ENCODE measurements around the gene DENND10.

DENND10 gene

GRCh38 chr10:119161680-119162451 is 58.0 kb downstream of the DENND10 start:
- WGBS, 2 donors (ENCODE audit: extremely low coverage in 2 of 2, insufficient read length in 2 of 2, insufficient replicate concordance in 1 of 2): no CpG with 5 or more reads among the region's 11 CpGs
- Histone ChIP-seq H3K4me3 (ENCODE audit: low read length in 2 of 2) (no peak overlapping the region), H2BK15ac (ENCODE audit: low read length) (no peak overlapping the region), H3K27me3 (ENCODE audit: control insufficient read depth in 3 of 3, insufficient read depth in 3 of 3, low read depth in 1 of 3, low read length in 3 of 3) (peaks cover 0 to 2% (median 0%) of the 10 kb centered on the region in 3 experiments), H3K4ac (ENCODE audit: low read length) (no peak overlapping the region), H2BK120ac (ENCODE audit: low read depth, low read length) (no peak overlapping the region), H3K27ac (replicated peaks; ENCODE audit: low read length) (no peak overlapping the region), H2AFZ (ENCODE audit: low read length) (no peak overlapping the region), H3K4me2 (ENCODE audit: insufficient read depth, low read length, poor library complexity, severe bottlenecking) (no peak overlapping the region), H3K23ac (ENCODE audit: low read depth, low read length, poor library complexity) (no peak overlapping the region), H2BK12ac (ENCODE audit: low read length) (no peak overlapping the region), H2BK5ac (ENCODE audit: low read length) (no peak overlapping the region), H4K8ac (ENCODE audit: low read depth, low read length) (no peak overlapping the region), H3K9me3 (replicated peaks in 1 of 2; ENCODE audit: control insufficient read depth in 2 of 2, insufficient read depth in 1 of 2, low read depth in 1 of 2, low read length in 2 of 2) (no peaks in the 10 kb centered on the region), H3K4me1 (ENCODE audit: control insufficient read depth in 2 of 2, insufficient read depth in 1 of 2, low read depth in 1 of 2, low read length in 2 of 2) (peaks cover 9 to 11% of the 10 kb centered on the region in 2 donors), H3K36me3 (replicated peaks in 1 of 2; ENCODE audit: control insufficient read depth in 2 of 2, insufficient read depth in 2 of 2, low read length in 2 of 2) (peaks cover 7 to 38% of the 10 kb centered on the region in 2 donors), H2AK5ac (ENCODE audit: low read depth, low read length) (no peak overlapping the region), H3K79me1 (ENCODE audit: low read depth, low read length) (no peaks in the 10 kb centered on the region), H3K14ac (ENCODE audit: low read length) (no peak overlapping the region), H3K9ac (ENCODE audit: low read depth, low read length, poor library complexity) (no peak overlapping the region), H4K91ac (ENCODE audit: low read depth, low read length, poor library complexity) (no peak overlapping the region), H3K18ac (ENCODE audit: low read length) (no peak overlapping the region)
- no peak for DNase-seq (ENCODE audit: low spot score)

GRCh38 chr10:119162452-119163092 is 58.7 kb downstream of the DENND10 start:
- Histone ChIP-seq H2BK12ac (ENCODE audit: low read length) (no peak overlapping the region), H3K4me3 (ENCODE audit: low read length in 2 of 2) (no peak overlapping the region), H2BK5ac (ENCODE audit: low read length) (no peak overlapping the region), H2AK5ac (ENCODE audit: low read depth, low read length) (no peak overlapping the region), H3K36me3 (replicated peaks in 1 of 2; ENCODE audit: control insufficient read depth in 2 of 2, insufficient read depth in 2 of 2, low read length in 2 of 2) (peaks cover 10 to 43% of the 10 kb centered on the region in 2 donors), H4K8ac (ENCODE audit: low read depth, low read length) (no peak overlapping the region), H2BK120ac (ENCODE audit: low read depth, low read length) (no peak overlapping the region), H3K4me1 (ENCODE audit: control insufficient read depth in 2 of 2, insufficient read depth in 1 of 2, low read depth in 1 of 2, low read length in 2 of 2) (peaks cover 10 to 12% of the 10 kb centered on the region in 2 donors), H3K27ac (replicated peaks; ENCODE audit: low read length) (no peak overlapping the region), H3K79me1 (ENCODE audit: low read depth, low read length) (peaks cover 2% of the 10 kb centered on the region), H3K4me2 (ENCODE audit: insufficient read depth, low read length, poor library complexity, severe bottlenecking) (no peak overlapping the region), H2BK15ac (ENCODE audit: low read length) (no peak overlapping the region), H3K9ac (ENCODE audit: low read depth, low read length, poor library complexity) (peak overlapping the region; percentile 27), H3K23ac (ENCODE audit: low read depth, low read length, poor library complexity) (no peak overlapping the region), H3K14ac (ENCODE audit: low read length) (no peak overlapping the region), H4K91ac (ENCODE audit: low read depth, low read length, poor library complexity) (no peak overlapping the region), H3K9me3 (replicated peaks in 1 of 2; ENCODE audit: control insufficient read depth in 2 of 2, insufficient read depth in 1 of 2, low read depth in 1 of 2, low read length in 2 of 2) (no peaks in the 10 kb centered on the region), H3K4ac (ENCODE audit: low read length) (no peak overlapping the region), H2AFZ (ENCODE audit: low read length) (no peak overlapping the region), H3K18ac (ENCODE audit: low read length) (no peak overlapping the region), H3K27me3 (ENCODE audit: control insufficient read depth in 3 of 3, insufficient read depth in 3 of 3, low read depth in 1 of 3, low read length in 3 of 3) (peaks cover 0 to 2% (median 0%) of the 10 kb centered on the region in 3 experiments)
- no peak for DNase-seq (ENCODE audit: low spot score)
- WGBS, 2 donors (ENCODE audit: extremely low coverage in 2 of 2, insufficient read length in 2 of 2, insufficient replicate concordance in 1 of 2): no CpG with 5 or more reads among the region's 5 CpGs

GRCh38 chr10:119165171-119166117 is 61.5 kb downstream of the DENND10 start, which contains the start of gene SFXN4:
TSS of gene SFXN4 (minus strand) at chr10:119165714. CDS start at chr10:119165647, 67 bp downstream.
- no CpG with 5 or more reads among the region's 90 CpGs for WGBS, 2 donors (ENCODE audit: extremely low coverage in 2 of 2, insufficient read length in 2 of 2, insufficient replicate concordance in 1 of 2)
- peak within 1 kb of the TSS; percentile 68 for H2BK5ac ChIP-seq (ENCODE audit: low read length)
- peaks cover 2% of the 10 kb centered on the region for H3K79me1 ChIP-seq (ENCODE audit: low read depth, low read length)

More at GRCh38 chr10:119165171-119166117, 61.5 kb downstream of the DENND10 start, which contains the start of gene SFXN4:
- peak within 1 kb of the TSS; percentile 98 for H3K23ac ChIP-seq (ENCODE audit: low read depth, low read length, poor library complexity)
- H4K8ac ChIP-seq (ENCODE audit: low read depth, low read length): no peak within 1 kb of the TSS
- H4K91ac ChIP-seq (ENCODE audit: low read depth, low read length, poor library complexity): no peak within 1 kb of the TSS
- no peak within 1 kb of the TSS for H2BK120ac ChIP-seq (ENCODE audit: low read depth, low read length)
- H3K14ac ChIP-seq (ENCODE audit: low read length): peak within 1 kb of the TSS; percentile 98
- peak within 1 kb of the TSS; percentile 53 to 90 for H3K4me3 ChIP-seq (ENCODE audit: low read length in 2 of 2)
- H3K4me2 ChIP-seq (ENCODE audit: insufficient read depth, low read length, poor library complexity, severe bottlenecking): peak within 1 kb of the TSS; percentile 98
- no peak within 1 kb of the TSS for H3K27ac ChIP-seq (replicated peaks; ENCODE audit: low read length)
- no peaks in the 10 kb centered on the region for H3K9me3 ChIP-seq (replicated peaks in 1 of 2; ENCODE audit: control insufficient read depth in 2 of 2, insufficient read depth in 1 of 2, low read depth in 1 of 2, low read length in 2 of 2)
- H3K27me3 ChIP-seq (ENCODE audit: control insufficient read depth in 3 of 3, insufficient read depth in 3 of 3, low read depth in 1 of 3, low read length in 3 of 3): peaks cover 0 to 2% (median 0%) of the 10 kb centered on the region in 3 experiments
- H3K9ac ChIP-seq (ENCODE audit: low read depth, low read length, poor library complexity): peak within 1 kb of the TSS; percentile 94
- DNase-seq (ENCODE audit: low spot score): peak; percentile 51
- H2BK15ac ChIP-seq (ENCODE audit: low read length): peak within 1 kb of the TSS; percentile 75
- H3K4me1 ChIP-seq (ENCODE audit: control insufficient read depth in 2 of 2, insufficient read depth in 1 of 2, low read depth in 1 of 2, low read length in 2 of 2): peaks cover 10 to 12% of the 10 kb centered on the region in 2 donors
- peak within 1 kb of the TSS; percentile 64 for H2AK5ac ChIP-seq (ENCODE audit: low read depth, low read length)
- H3K4ac ChIP-seq (ENCODE audit: low read length): no peak within 1 kb of the TSS
- peak within 1 kb of the TSS; percentile 99 for H2AFZ ChIP-seq (ENCODE audit: low read length)
- peak within 1 kb of the TSS; percentile 98 for H3K18ac ChIP-seq (ENCODE audit: low read length)
- peak within 1 kb of the TSS; percentile 52 for H2BK12ac ChIP-seq (ENCODE audit: low read length)
- H3K36me3 ChIP-seq (replicated peaks in 1 of 2; ENCODE audit: control insufficient read depth in 2 of 2, insufficient read depth in 2 of 2, low read length in 2 of 2): peaks cover 15 to 51% of the 10 kb centered on the region in 2 donors
